Measurements from ENCODE around the gene UBE3D. TPM values are rescaled to one million over a fixed set of nuclear protein-coding genes. Genes with fewer than 3 reads are reported as not detected.

UBE3D gene
- total and polyA plus RNA-seq, 2 of the 8 experiments (the other 6 are each of a cell fraction or from before 2014, with no cell fraction given): 5.7 to 16.3 TPM

DNA sequence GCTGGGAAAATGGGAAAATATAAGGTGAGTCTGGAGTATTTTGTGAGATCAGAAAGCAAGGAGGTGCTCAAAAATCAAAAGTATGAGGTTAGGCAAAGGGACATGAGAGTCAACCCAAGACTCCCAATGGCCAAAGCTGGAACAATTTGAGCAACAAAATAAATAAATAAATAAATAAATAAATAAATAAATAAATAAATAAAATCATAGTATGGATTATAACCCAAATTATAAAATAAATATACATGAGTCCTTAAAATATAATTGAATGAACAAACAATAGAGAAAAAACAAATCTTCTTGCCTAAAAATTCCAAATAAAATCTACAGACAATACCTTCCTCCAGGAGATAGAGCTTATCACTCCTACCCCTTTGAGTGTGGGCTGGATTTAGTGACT, 69.5 kb downstream of the UBE3D start:
- TF ChIP-seq, protein P1, sequence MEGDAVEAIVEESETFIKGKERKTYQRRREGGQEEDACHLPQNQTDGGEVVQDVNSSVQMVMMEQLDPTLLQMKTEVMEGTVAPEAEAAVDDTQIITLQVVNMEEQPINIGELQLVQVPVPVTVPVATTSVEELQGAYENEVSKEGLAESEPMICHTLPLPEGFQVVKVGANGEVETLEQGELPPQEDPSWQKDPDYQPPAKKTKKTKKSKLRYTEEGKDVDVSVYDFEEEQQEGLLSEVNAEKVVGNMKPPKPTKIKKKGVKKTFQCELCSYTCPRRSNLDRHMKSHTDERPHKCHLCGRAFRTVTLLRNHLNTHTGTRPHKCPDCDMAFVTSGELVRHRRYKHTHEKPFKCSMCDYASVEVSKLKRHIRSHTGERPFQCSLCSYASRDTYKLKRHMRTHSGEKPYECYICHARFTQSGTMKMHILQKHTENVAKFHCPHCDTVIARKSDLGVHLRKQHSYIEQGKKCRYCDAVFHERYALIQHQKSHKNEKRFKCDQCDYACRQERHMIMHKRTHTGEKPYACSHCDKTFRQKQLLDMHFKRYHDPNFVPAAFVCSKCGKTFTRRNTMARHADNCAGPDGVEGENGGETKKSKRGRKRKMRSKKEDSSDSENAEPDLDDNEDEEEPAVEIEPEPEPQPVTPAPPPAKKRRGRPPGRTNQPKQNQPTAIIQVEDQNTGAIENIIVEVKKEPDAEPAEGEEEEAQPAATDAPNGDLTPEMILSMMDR (IDR thresholded peaks at IDR 0.05; ENCODE audit: control extremely low read depth in 1 of 3, insufficient read depth in 1 of 3, low read depth in 1 of 3, low read length in 3 of 3): no peak
- TF ChIP-seq SAP30 (IDR thresholded peaks at IDR 0.05; ENCODE audit: insufficient read depth, insufficient replicate concordance, low read length): no peak
- no peak for TF ChIP-seq TBP (IDR thresholded peaks at IDR 0.05; ENCODE audit: low read depth, low read length)
- no peak for TF ChIP-seq TCF12 (IDR thresholded peaks at IDR 0.05; ENCODE audit: low read depth, low read length)
- TF ChIP-seq BACH1 (IDR thresholded peaks at IDR 0.05; ENCODE audit: low read length): no peak
- TF ChIP-seq GABPA (IDR thresholded peaks at IDR 0.05; ENCODE audit: borderline replicate concordance, insufficient read depth, low read length): no peak
- TF ChIP-seq EGR1 (IDR thresholded peaks at IDR 0.05; ENCODE audit: borderline replicate concordance, low read depth, low read length): no peak
- TF ChIP-seq MAX (IDR thresholded peaks at IDR 0.05): no peak
- no peak for TF ChIP-seq FOSL1 (IDR thresholded peaks at IDR 0.05; ENCODE audit: insufficient read depth, low read depth, low read length)
- no peak for TF ChIP-seq NRF1 (IDR thresholded peaks at IDR 0.05; ENCODE audit: low read depth, low read length)
- TF ChIP-seq SRF (IDR thresholded peaks at IDR 0.05; ENCODE audit: low read depth, low read length): no peak
- TF ChIP-seq, protein P2, sequence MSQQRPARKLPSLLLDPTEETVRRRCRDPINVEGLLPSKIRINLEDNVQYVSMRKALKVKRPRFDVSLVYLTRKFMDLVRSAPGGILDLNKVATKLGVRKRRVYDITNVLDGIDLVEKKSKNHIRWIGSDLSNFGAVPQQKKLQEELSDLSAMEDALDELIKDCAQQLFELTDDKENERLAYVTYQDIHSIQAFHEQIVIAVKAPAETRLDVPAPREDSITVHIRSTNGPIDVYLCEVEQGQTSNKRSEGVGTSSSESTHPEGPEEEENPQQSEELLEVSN (IDR thresholded peaks at IDR 0.05): no peak
- TF ChIP-seq JUND (IDR thresholded peaks at IDR 0.05; ENCODE audit: low read length): no peak
- no peak overlapping the region for H2AFZ ChIP-seq (ENCODE audit: low read length)
- no peak overlapping the region for H2BK20ac ChIP-seq (ENCODE audit: low read length)
- DNase-seq (ENCODE audit: low read depth in 1 of 2, low spot score in 2 of 2) (no peak), FAIRE-seq (no peak)
- H2BK15ac ChIP-seq (ENCODE audit: low read length): no peak overlapping the region
- H3K4me2 ChIP-seq (ENCODE audit: insufficient read depth in 1 of 2, low read depth in 2 of 2, low read length in 2 of 2): no peak overlapping the region
- no peak overlapping the region for H3K14ac ChIP-seq (ENCODE audit: insufficient read length)
- no peak overlapping the region for H3K9ac ChIP-seq (replicated peaks in 1 of 4; ENCODE audit: extremely low read depth in 1 of 4, low read depth in 3 of 4, low read length in 3 of 4)
- H3K79me2 ChIP-seq (ENCODE audit: control insufficient read depth in 1 of 2, insufficient read depth in 2 of 2, low read length in 2 of 2): no peaks in the 10 kb centered on the region
- H4K8ac ChIP-seq (ENCODE audit: extremely low read depth, insufficient read depth, low read length): no peak overlapping the region
- H3K79me1 ChIP-seq (ENCODE audit: low read depth, low read length): no peaks in the 10 kb centered on the region
- H3K23ac ChIP-seq (ENCODE audit: insufficient read length): no peak overlapping the region
- no peak overlapping the region for H3K18ac ChIP-seq (ENCODE audit: extremely low read depth, low read length)
- ChIA-PET POLR2A (ENCODE audit: partially characterized antibody) (no interaction called here), CTCF (ENCODE audit: partially characterized antibody) (interaction anchor here (1.0 kb wide), 1 partner anchor 69 kb away, joined by 3 read pairs; the partner anchor contains the start of gene UBE3D)
- no peaks in the 10 kb centered on the region for H3K27me3 ChIP-seq (replicated peaks in 1 of 4; ENCODE audit: control insufficient read depth in 3 of 4, extremely low read depth in 1 of 4, insufficient read depth in 3 of 4, low read length in 3 of 4)
- no peak overlapping the region for H4K5ac ChIP-seq (ENCODE audit: insufficient read length, low read depth, low read length)
- no peaks in the 10 kb centered on the region for H3K36me3 ChIP-seq (ENCODE audit: control insufficient read depth in 2 of 4, insufficient read depth in 4 of 4, low read length in 3 of 4)
- no peak overlapping the region for H2BK120ac ChIP-seq (replicated peaks; ENCODE audit: low read depth, low read length)
- H3K9me3 ChIP-seq (ENCODE audit: insufficient read depth in 2 of 2, low read depth in 1 of 2, low read length in 1 of 2): no peaks in the 10 kb centered on the region
- H2BK5ac ChIP-seq (ENCODE audit: low read depth, low read length): no peak overlapping the region
- no peak overlapping the region for H4K91ac ChIP-seq (replicated peaks; ENCODE audit: insufficient read length, low read length)
- no peak overlapping the region for H3K56ac ChIP-seq (replicated peaks; ENCODE audit: insufficient read length, low read depth, low read length)
- no peak overlapping the region for H2BK12ac ChIP-seq (ENCODE audit: low read depth, low read length)
- no peak overlapping the region for H3K4me3 ChIP-seq (ENCODE audit: extremely low read depth in 1 of 4, insufficient read depth in 2 of 4, low read depth in 3 of 4, low read length in 4 of 4)
- no peak overlapping the region for H2AK5ac ChIP-seq (ENCODE audit: low read depth, low read length)
- H3K27ac ChIP-seq (ENCODE audit: low read depth, low read length): no peak overlapping the region
- no peaks in the 10 kb centered on the region for H3K23me2 ChIP-seq (ENCODE audit: low read depth, low read length)
- H4K20me1 ChIP-seq (replicated peaks in 1 of 2; ENCODE audit: control insufficient read depth in 1 of 2, insufficient read depth in 2 of 2, low read length in 2 of 2): no peaks in the 10 kb centered on the region
- no peaks in the 10 kb centered on the region for H3K4me1 ChIP-seq (replicated peaks in 1 of 4; ENCODE audit: control insufficient read depth in 3 of 4, insufficient read depth in 4 of 4, low read length in 3 of 4)
- no peak overlapping the region for H3K4ac ChIP-seq (replicated peaks; ENCODE audit: insufficient read length, low read depth, low read length)

Measured in H1 (cell line).